ENCODE data around the gene PCDH9.

PCDH9 gene

GRCh38 chr13:67158903-67159302 lies 71.2 kb downstream of the PCDH9 start:
- no peak for DNase-seq

GRCh38 chr13:67156723-67157060 lies 73.4 kb downstream of the PCDH9 start:
- no peak for DNase-seq

- no peak for DNase-seq
Measured at GRCh38 chr13:67155898-67156722, 74.0 kb downstream of the PCDH9 start.

- DNase-seq = no peak
Measured at GRCh38 chr13:67152085-67152484, 78.1 kb downstream of the PCDH9 start.

GRCh38 chr13:67151652-67152051 lies 78.5 kb downstream of the PCDH9 start:
- DNase-seq = no peak

- DNase-seq = no peak
Measured at GRCh38 chr13:67150608-67151007, 79.5 kb downstream of the PCDH9 start.

GRCh38 chr13:67148161-67148571 lies 82.0 kb downstream of the PCDH9 start:
- no peak for DNase-seq

- no peak for DNase-seq
Measured at GRCh38 chr13:67147342-67148133, 82.6 kb downstream of the PCDH9 start.

- no peak for DNase-seq
Measured at GRCh38 chr13:67146523-67147130, 83.5 kb downstream of the PCDH9 start.

GRCh38 chr13:67145950-67146349 lies 84.2 kb downstream of the PCDH9 start:
- DNase-seq = no peak

- DNase-seq = no peak
Measured at GRCh38 chr13:67143544-67144115, 86.5 kb downstream of the PCDH9 start.

GRCh38 chr13:67140006-67140405 lies 90.1 kb downstream of the PCDH9 start:
- DNase-seq = no peak

GRCh38 chr13:67139551-67139950 lies 90.6 kb downstream of the PCDH9 start:
- no peak for DNase-seq

GRCh38 chr13:67138970-67139369 lies 91.2 kb downstream of the PCDH9 start:
- no peak for DNase-seq

- DNase-seq = no peak
Measured at GRCh38 chr13:67137044-67137735, 92.9 kb downstream of the PCDH9 start.

- DNase-seq = no peak
Measured at GRCh38 chr13:67136157-67136556, 94.0 kb downstream of the PCDH9 start.

GRCh38 chr13:67135356-67135755 lies 94.8 kb downstream of the PCDH9 start:
- no peak for DNase-seq

- no peak for DNase-seq
Measured at GRCh38 chr13:67134417-67135129, 95.6 kb downstream of the PCDH9 start.

GRCh38 chr13:67133476-67133875 lies 96.7 kb downstream of the PCDH9 start:
- no peak for DNase-seq

- no peak for DNase-seq
Measured at GRCh38 chr13:67131393-67131792, 98.7 kb downstream of the PCDH9 start.

- DNase-seq = no peak
Measured at GRCh38 chr13:67130444-67130843, 99.7 kb downstream of the PCDH9 start.

- DNase-seq = no peak
Measured at GRCh38 chr13:67128136-67128535, 102.0 kb downstream of the PCDH9 start.

All from stimulated activated CD4-positive, alpha-beta T cell treated with anti-CD3 and anti-CD28 coated beads, Interleukin-1b, Interleukin-23, amount 100 ng/mL, for 48 hours (primary cell).